ENCODE measurements around the gene DCAF12. TPM values are rescaled to one million over a fixed set of nuclear protein-coding genes. Genes with fewer than 3 reads are reported as not detected.

The DCAF12 gene
- total RNA-seq, 1 experiment from 2014 or later: 40.2 TPM

- Histone ChIP-seq H3K4me3 (replicated peaks in 1 of 2; ENCODE audit: low read depth in 1 of 2, low read length in 2 of 2) (no peak overlapping the region), H3K4me1 (ENCODE audit: control insufficient read depth in 1 of 2, insufficient read depth in 2 of 2, low read length in 2 of 2) (peaks cover 10 to 21% of the 10 kb centered on the region in 2 experiments; a peak in 3 of 4 replicates), H3K4me2 (ENCODE audit: low read length) (peak overlapping the region; percentile 54), H3K36me3 (ENCODE audit: control insufficient read depth in 1 of 2, insufficient read depth in 2 of 2, low read length in 2 of 2) (no peaks in the 10 kb centered on the region), H3K9ac (ENCODE audit: low read length) (no peak overlapping the region), H3K9me2 (ENCODE audit: insufficient read depth) (no peaks in the 10 kb centered on the region), H3K9me3 (ENCODE audit: control insufficient read depth in 1 of 2, insufficient read depth in 1 of 2, low read depth in 1 of 2, low read length in 2 of 2) (no peaks in the 10 kb centered on the region), H3K27me3 (ENCODE audit: insufficient read depth, low read length) (no peaks in the 10 kb centered on the region), H3K27ac (ENCODE audit: low read depth, low read length) (no peak overlapping the region), H3K79me2 (ENCODE audit: insufficient read depth, low read length) (no peaks in the 10 kb centered on the region), H4K20me1 (ENCODE audit: insufficient read depth) (no peaks in the 10 kb centered on the region), H2AFZ (ENCODE audit: low read depth, low read length, poor library complexity, severe bottlenecking) (peak overlapping the region; percentile 83)
- no TSS peak for BruUV-seq (replicated peaks)
- intact Hi-C loops (cut with micrococcal nuclease): no loop called here
- DNase-seq (ENCODE audit: low read depth, low spot score) (no peak), ATAC-seq (peak; percentile 75)
- TF ChIP-seq EZH2phosphoT487 (IDR thresholded peaks at IDR 0.05; ENCODE audit: borderline replicate concordance) (no peak), CBX3 (IDR thresholded peaks at IDR 0.05; ENCODE audit: low read depth) (no peak), JUND (IDR thresholded peaks at IDR 0.05) (no peak), POLR2A (IDR thresholded peaks at IDR 0.05; ENCODE audit: borderline replicate concordance, extremely low read depth, insufficient read depth, insufficient read length) (no peak), FOSL1 (IDR thresholded peaks at IDR 0.05; ENCODE audit: low read depth) (peak; percentile 38; the same call in 1 of the 2 replicates), CEBPB (IDR thresholded peaks at IDR 0.05; ENCODE audit: low read depth) (no peak), EGR1 (IDR thresholded peaks at IDR 0.05; ENCODE audit: low read depth) (no peak), SRF (IDR thresholded peaks at IDR 0.05; ENCODE audit: low read depth) (0 out of 2 replicates have a peak, but pooled peaks have one; percentile 34), ZFX (IDR thresholded peaks at IDR 0.05) (no peak), ATF3 (IDR thresholded peaks at IDR 0.05) (no peak)
- CTCF ChIA-PET: no interaction called here
- RAD21 ChIA-PET (ENCODE audit: low non-redundant PET in 1 of 2, low total read pairs in 2 of 2, uncharacterized antibody in 2 of 2, unreplicated experiment in 2 of 2): no interaction called here
- POLR2A ChIA-PET: no interaction called here
Measured at GRCh38 chr9:34158362-34158869, 31.9 kb upstream of the DCAF12 start.

GRCh38 chr9:34157898-34158297 lies 31.4 kb upstream of the DCAF12 start:
- Histone ChIP-seq H3K4me3 (replicated peaks in 1 of 2; ENCODE audit: low read depth in 1 of 2, low read length in 2 of 2) (no peak overlapping the region), H3K4me1 (ENCODE audit: control insufficient read depth in 1 of 2, insufficient read depth in 2 of 2, low read length in 2 of 2) (peaks cover 10 to 17% of the 10 kb centered on the region in 2 experiments; a peak in 3 of 4 replicates), H3K79me2 (ENCODE audit: insufficient read depth, low read length) (no peaks in the 10 kb centered on the region), H2AFZ (ENCODE audit: low read depth, low read length, poor library complexity, severe bottlenecking) (peak overlapping the region; percentile 83), H3K27ac (ENCODE audit: low read depth, low read length) (no peak overlapping the region), H3K27me3 (ENCODE audit: insufficient read depth, low read length) (no peaks in the 10 kb centered on the region), H3K4me2 (ENCODE audit: low read length) (peak overlapping the region; percentile 54), H4K20me1 (ENCODE audit: insufficient read depth) (no peaks in the 10 kb centered on the region), H3K9me3 (ENCODE audit: control insufficient read depth in 1 of 2, insufficient read depth in 1 of 2, low read depth in 1 of 2, low read length in 2 of 2) (no peaks in the 10 kb centered on the region), H3K9ac (ENCODE audit: low read length) (no peak overlapping the region), H3K9me2 (ENCODE audit: insufficient read depth) (no peaks in the 10 kb centered on the region), H3K36me3 (ENCODE audit: control insufficient read depth in 1 of 2, insufficient read depth in 2 of 2, low read length in 2 of 2) (no peaks in the 10 kb centered on the region)
- BruUV-seq (replicated peaks): no TSS peak
- ChIA-PET POLR2A (interaction anchor here (0.6 kb wide), 1 partner anchor 11 kb away, joined by 4 read pairs; no protein-coding TSS in a partner anchor), RAD21 (ENCODE audit: low non-redundant PET in 1 of 2, low total read pairs in 2 of 2, uncharacterized antibody in 2 of 2, unreplicated experiment in 2 of 2) (no interaction called here), CTCF (no interaction called here)
- TF ChIP-seq EZH2 (IDR thresholded peaks at IDR 0.05) (no peak), POLR2AphosphoS5 (IDR thresholded peaks at IDR 0.05; ENCODE audit: low read depth, low read length) (no peak), RAD21 (IDR thresholded peaks at IDR 0.05; ENCODE audit: low read depth) (no peak), POLR2A (IDR thresholded peaks at IDR 0.05; ENCODE audit: borderline replicate concordance, extremely low read depth, insufficient read depth, insufficient read length) (no peak), REST (IDR thresholded peaks at IDR 0.05; ENCODE audit: low read depth) (no peak), JUND (IDR thresholded peaks at IDR 0.05) (no peak), SRF (IDR thresholded peaks at IDR 0.05; ENCODE audit: low read depth) (no peak), ZBTB33 (IDR thresholded peaks at IDR 0.05; ENCODE audit: extremely low read depth, insufficient replicate concordance, low read length) (no peak), SIN3A (IDR thresholded peaks at IDR 0.05; ENCODE audit: low read depth) (no peak), EGR1 (IDR thresholded peaks at IDR 0.05; ENCODE audit: low read depth) (no peak), SP1 (IDR thresholded peaks at IDR 0.05; ENCODE audit: low read depth) (no peak)
- DNase-seq (ENCODE audit: low read depth, low spot score): no peak
- intact Hi-C loops (cut with micrococcal nuclease): no loop called here
- peak; percentile 7; the same call in 1 of the 2 replicates for ATAC-seq
